Measurements from ENCODE around the gene SCLT1. TPM values are rescaled to one million over a fixed set of nuclear protein-coding genes. Genes with fewer than 3 reads are reported as not detected.

The SCLT1 gene
- 2.6 to 5.8 TPM (median 3.7 TPM) in 3 replicates for polyA plus RNA-seq
- 5.1 TPM for polyA plus RNA-seq (2011; ENCODE audit: low read depth)
- 2.8 and 3.7 TPM in 2 replicates for polyA plus RNA-seq (2011; cell fraction: cytosol; rRNA removed)
- 2.8 and 4.7 TPM in 2 replicates for polyA plus RNA-seq (2011; cell fraction: nucleus; rRNA removed)
- polyA plus RNA-seq (2012; ENCODE audit: low replicate concordance) = 2.2 and 5.5 TPM in 2 replicates
- polyA minus RNA-seq = 0.95 to 7.2 TPM (median 2.8 TPM) in 3 replicates
- 2.7 TPM for polyA minus RNA-seq (2011; cell fraction: cytosol; rRNA and poly(A)+ RNA removed)
- polyA minus RNA-seq (2011; cell fraction: nucleus; rRNA and poly(A)+ RNA removed) = 8.2 and 16.7 TPM in 2 replicates

DNA sequence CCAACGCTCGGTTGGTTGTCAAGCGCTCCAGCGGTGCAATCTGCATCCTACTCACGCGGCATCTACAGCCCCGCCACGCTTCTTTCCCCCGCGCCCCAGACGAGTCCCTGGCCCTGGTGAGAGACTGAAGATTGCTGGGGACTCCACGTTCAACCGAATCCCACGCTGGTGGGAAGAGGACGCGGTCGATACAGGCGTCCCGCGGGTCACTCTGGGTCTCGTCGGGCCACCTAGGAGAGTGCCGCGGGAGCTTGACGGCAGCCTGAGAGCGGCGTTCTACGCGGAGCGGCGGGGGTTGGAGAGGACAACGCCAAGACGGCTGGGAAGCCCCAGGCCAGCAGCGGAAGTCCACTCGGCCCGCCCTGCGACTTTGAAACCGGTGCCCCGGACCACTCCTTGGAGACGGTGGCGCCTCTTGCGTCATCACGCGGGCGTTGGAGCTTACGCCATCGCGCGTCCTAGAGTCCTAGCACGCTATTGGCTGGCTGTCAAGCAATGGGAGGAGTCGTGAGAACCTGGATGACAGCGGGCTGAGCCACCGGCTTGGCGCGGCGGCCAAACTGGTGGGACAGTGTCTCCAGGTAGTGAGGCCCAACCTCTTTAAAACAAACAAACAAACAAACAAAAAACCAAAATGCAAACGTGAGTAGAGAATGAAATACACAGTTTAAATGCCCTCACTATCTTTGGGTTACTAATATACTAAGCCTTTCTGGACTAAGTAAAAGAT lies at the start of gene SCLT1:
Gene SCLT1, minus strand, starts transcription at position 349 of the 730 bp plus-strand sequence. CDS start 436 bp downstream, outside the sequence.
- Histone ChIP-seq H3K79me2 (ENCODE audit: control insufficient read depth, insufficient read depth, low read length) (peaks cover 41% of the 10 kb centered on the region), H3K27me3 (ENCODE audit: control insufficient read depth, extremely low read depth, insufficient read depth, low read length) (no peaks in the 10 kb centered on the region), H3K36me3 (ENCODE audit: control insufficient read depth in 2 of 2, extremely low read depth in 1 of 2, insufficient read depth in 2 of 2, low read length in 2 of 2) (no peaks in the 10 kb centered on the region), H3K9me3 (ENCODE audit: control insufficient read depth, low read depth, low read length) (no peaks in the 10 kb centered on the region), H2AFZ (ENCODE audit: control insufficient read depth, low read length) (peak within 1 kb of the TSS; percentile 97), H3K9ac (ENCODE audit: control insufficient read depth, extremely low read depth, insufficient read depth, low read length) (peak within 1 kb of the TSS; percentile 98), H3K9me1 (ENCODE audit: control insufficient read depth, extremely low read depth, insufficient read depth, low read length) (no peaks in the 10 kb centered on the region), H3K4me1 (ENCODE audit: control insufficient read depth, extremely low read depth, insufficient read depth, low read length) (peaks cover 13% of the 10 kb centered on the region), H4K20me1 (ENCODE audit: control insufficient read depth, extremely low read depth, insufficient read depth, low read length) (no peaks in the 10 kb centered on the region), H3K4me2 (ENCODE audit: control insufficient read depth, extremely low read depth, insufficient read depth, low read depth, low read length) (peak within 1 kb of the TSS; percentile 91), H3K4me3 (ENCODE audit: control insufficient read depth in 2 of 3, extremely low read depth in 1 of 3, insufficient read depth in 2 of 3, low read depth in 1 of 3, low read length in 3 of 3) (peak within 1 kb of the TSS; percentile 71 to 93 (median 92)), H3K27ac (ENCODE audit: control insufficient read depth, insufficient read depth, low read length) (peak within 1 kb of the TSS; percentile 87)
- dilution Hi-C loops (cut with MboI; ENCODE audit: extremely low pct_ligation_motif_present, low sequenced_read_pairs) = no loop called here
- TF ChIP-seq EZH2 (IDR thresholded peaks at IDR 0.05; ENCODE audit: low read length) = no peak
- TF ChIP-seq, protein P1, sequence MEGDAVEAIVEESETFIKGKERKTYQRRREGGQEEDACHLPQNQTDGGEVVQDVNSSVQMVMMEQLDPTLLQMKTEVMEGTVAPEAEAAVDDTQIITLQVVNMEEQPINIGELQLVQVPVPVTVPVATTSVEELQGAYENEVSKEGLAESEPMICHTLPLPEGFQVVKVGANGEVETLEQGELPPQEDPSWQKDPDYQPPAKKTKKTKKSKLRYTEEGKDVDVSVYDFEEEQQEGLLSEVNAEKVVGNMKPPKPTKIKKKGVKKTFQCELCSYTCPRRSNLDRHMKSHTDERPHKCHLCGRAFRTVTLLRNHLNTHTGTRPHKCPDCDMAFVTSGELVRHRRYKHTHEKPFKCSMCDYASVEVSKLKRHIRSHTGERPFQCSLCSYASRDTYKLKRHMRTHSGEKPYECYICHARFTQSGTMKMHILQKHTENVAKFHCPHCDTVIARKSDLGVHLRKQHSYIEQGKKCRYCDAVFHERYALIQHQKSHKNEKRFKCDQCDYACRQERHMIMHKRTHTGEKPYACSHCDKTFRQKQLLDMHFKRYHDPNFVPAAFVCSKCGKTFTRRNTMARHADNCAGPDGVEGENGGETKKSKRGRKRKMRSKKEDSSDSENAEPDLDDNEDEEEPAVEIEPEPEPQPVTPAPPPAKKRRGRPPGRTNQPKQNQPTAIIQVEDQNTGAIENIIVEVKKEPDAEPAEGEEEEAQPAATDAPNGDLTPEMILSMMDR (optimal IDR thresholded peaks at IDR 0.05 in 1 of 3, IDR thresholded peaks at IDR 0.05 in 1 of 3, conservative IDR thresholded peaks at IDR 0.05 in 1 of 3; ENCODE audit: extremely low read depth in 1 of 3, insufficient read depth in 2 of 3, low read length in 3 of 3) = no peak
- DNase-seq (ENCODE audit: low read depth, low spot score) = peak; percentile 72
- FAIRE-seq = peak; percentile 80

DNA sequence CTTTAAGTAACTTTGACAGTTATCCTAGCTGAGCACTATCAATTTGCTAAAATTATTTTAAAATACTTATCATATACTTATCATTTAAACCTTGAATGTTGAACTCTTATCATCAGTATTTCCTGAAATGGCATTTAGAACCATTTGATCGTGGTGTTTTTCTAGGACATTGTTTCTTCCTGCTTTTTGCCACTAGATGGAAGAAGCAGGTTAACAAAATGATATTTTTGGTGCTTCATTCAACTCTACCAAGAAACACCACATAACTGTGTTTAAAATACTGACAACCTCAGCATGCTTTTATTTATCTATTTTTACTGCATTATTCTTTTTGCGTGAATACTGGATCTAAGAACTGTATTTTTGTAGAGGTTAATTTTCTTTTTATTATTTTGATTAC lies 47.2 kb upstream of the SCLT1 start:
- H3K4me3 ChIP-seq (ENCODE audit: control insufficient read depth in 2 of 3, extremely low read depth in 1 of 3, insufficient read depth in 2 of 3, low read depth in 1 of 3, low read length in 3 of 3) = no peak overlapping the region
- no peaks in the 10 kb centered on the region for H3K9me1 ChIP-seq (ENCODE audit: control insufficient read depth, extremely low read depth, insufficient read depth, low read length)
- no peak overlapping the region for H3K9ac ChIP-seq (ENCODE audit: control insufficient read depth, extremely low read depth, insufficient read depth, low read length)
- H2AFZ ChIP-seq (ENCODE audit: control insufficient read depth, low read length) = no peak overlapping the region
- no peak overlapping the region for H3K4me2 ChIP-seq (ENCODE audit: control insufficient read depth, extremely low read depth, insufficient read depth, low read depth, low read length)
- no peak for FAIRE-seq
- no peaks in the 10 kb centered on the region for H4K20me1 ChIP-seq (ENCODE audit: control insufficient read depth, extremely low read depth, insufficient read depth, low read length)
- no peaks in the 10 kb centered on the region for H3K4me1 ChIP-seq (ENCODE audit: control insufficient read depth, extremely low read depth, insufficient read depth, low read length)
- no peaks in the 10 kb centered on the region for H3K9me3 ChIP-seq (ENCODE audit: control insufficient read depth, low read depth, low read length)
- H3K27ac ChIP-seq (ENCODE audit: control insufficient read depth, insufficient read depth, low read length) = no peak overlapping the region
- dilution Hi-C loops (cut with MboI; ENCODE audit: extremely low pct_ligation_motif_present, low sequenced_read_pairs) = no loop called here
- no peaks in the 10 kb centered on the region for H3K79me2 ChIP-seq (ENCODE audit: control insufficient read depth, insufficient read depth, low read length)
- TF ChIP-seq, protein P1 (optimal IDR thresholded peaks at IDR 0.05 in 1 of 3, IDR thresholded peaks at IDR 0.05 in 1 of 3, conservative IDR thresholded peaks at IDR 0.05 in 1 of 3; ENCODE audit: extremely low read depth in 1 of 3, insufficient read depth in 2 of 3, low read length in 3 of 3) = no peak
- TF ChIP-seq EZH2 (IDR thresholded peaks at IDR 0.05; ENCODE audit: low read length) = no peak
- DNase-seq (ENCODE audit: low read depth, low spot score) = no peak
- no peaks in the 10 kb centered on the region for H3K27me3 ChIP-seq (ENCODE audit: control insufficient read depth, extremely low read depth, insufficient read depth, low read length)
- no peaks in the 10 kb centered on the region for H3K36me3 ChIP-seq (ENCODE audit: control insufficient read depth in 2 of 2, extremely low read depth in 1 of 2, insufficient read depth in 2 of 2, low read length in 2 of 2)

All from keratinocyte (primary cell).